ENCODE results near the gene IGSF10.

The IGSF10 gene

DNA sequence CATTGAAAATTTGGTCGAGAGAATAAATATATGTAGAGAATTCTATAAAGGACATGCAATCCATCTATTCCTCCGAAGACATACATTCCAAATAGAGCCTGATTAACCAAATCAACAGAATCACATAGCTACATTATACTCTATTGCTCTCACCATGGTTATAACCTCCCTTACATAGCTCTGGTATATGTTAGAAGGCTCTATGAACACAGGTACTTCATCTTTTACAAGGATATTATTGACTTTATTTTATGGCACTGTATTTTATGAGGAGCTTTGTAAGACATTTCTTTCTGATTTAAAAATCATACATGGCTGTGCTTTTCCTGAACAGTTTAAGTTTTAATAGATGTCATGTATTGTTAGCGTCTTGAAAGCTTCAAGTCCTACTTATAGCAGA is 4.8 kb downstream of the IGSF10 start:
- Histone ChIP-seq H3K36me3 (replicated peaks) (no peaks in the 10 kb centered on the region), H3K27ac (no peak overlapping the region), H3K4me3 (ENCODE audit: low read depth, low read length) (no peak overlapping the region), H3K27me3 (replicated peaks) (no peaks in the 10 kb centered on the region)
- TF ChIP-seq, protein P1, sequence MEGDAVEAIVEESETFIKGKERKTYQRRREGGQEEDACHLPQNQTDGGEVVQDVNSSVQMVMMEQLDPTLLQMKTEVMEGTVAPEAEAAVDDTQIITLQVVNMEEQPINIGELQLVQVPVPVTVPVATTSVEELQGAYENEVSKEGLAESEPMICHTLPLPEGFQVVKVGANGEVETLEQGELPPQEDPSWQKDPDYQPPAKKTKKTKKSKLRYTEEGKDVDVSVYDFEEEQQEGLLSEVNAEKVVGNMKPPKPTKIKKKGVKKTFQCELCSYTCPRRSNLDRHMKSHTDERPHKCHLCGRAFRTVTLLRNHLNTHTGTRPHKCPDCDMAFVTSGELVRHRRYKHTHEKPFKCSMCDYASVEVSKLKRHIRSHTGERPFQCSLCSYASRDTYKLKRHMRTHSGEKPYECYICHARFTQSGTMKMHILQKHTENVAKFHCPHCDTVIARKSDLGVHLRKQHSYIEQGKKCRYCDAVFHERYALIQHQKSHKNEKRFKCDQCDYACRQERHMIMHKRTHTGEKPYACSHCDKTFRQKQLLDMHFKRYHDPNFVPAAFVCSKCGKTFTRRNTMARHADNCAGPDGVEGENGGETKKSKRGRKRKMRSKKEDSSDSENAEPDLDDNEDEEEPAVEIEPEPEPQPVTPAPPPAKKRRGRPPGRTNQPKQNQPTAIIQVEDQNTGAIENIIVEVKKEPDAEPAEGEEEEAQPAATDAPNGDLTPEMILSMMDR (IDR thresholded peaks at IDR 0.05; ENCODE audit: low read depth, low read length, missing control alignments) = no peak
- in situ Hi-C loops (cut with HindIII; ENCODE audit: low pct_ligation_motif_present, low sequenced_read_pairs) = no loop called here
- DNase-seq = no peak

DNA sequence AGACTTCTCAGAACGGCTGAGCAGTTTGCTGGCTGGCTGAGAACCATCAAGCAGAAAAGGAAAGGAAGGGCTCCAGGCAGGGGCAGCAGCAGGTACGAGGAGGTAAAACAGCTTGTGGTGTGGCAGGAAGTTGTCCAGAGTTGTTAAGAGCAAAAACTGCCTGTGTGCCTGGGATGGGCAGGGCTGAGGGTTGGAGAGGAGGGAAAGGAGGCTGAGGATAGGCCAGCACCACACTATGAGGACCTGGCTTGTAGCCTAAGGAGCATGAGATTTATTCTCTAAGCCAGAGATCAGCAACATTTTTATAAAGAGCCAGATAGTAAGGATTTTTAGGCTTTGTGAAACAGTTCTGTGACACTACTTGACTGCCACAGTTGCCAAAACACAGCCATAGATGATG is 8.0 kb downstream of the IGSF10 start:
- Histone ChIP-seq H3K4me3 (ENCODE audit: low read depth, low read length) (no peak overlapping the region), H3K27me3 (replicated peaks) (no peaks in the 10 kb centered on the region), H3K27ac (no peak overlapping the region), H3K36me3 (replicated peaks) (no peaks in the 10 kb centered on the region)
- in situ Hi-C loops (cut with HindIII; ENCODE audit: low pct_ligation_motif_present, low sequenced_read_pairs) = no loop called here
- TF ChIP-seq, protein P1 (IDR thresholded peaks at IDR 0.05; ENCODE audit: low read depth, low read length, missing control alignments) = no peak
- DNase-seq = no peak

DNA sequence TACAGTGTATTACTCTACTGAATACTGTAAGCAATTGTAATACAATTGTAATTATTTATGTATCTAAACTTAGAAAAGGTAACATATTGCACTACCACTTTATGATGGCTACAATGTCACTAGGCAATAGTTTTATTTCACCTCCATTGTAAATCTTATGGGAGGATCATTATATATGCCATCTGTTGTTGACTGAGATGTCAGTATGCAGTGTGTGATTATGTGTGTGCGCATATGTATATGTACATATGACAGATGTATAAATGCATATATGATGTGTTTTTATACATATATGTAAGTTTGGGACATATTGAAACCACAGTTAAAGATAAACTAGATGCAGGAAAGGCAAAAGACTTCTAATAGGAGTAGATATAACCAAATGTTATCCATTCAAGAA is 8.5 kb downstream of the IGSF10 start:
- no peak for DNase-seq
- H3K36me3 ChIP-seq (replicated peaks) = no peaks in the 10 kb centered on the region
- no peak overlapping the region for H3K27ac ChIP-seq
- no peaks in the 10 kb centered on the region for H3K27me3 ChIP-seq (replicated peaks)
- TF ChIP-seq, protein P1 (IDR thresholded peaks at IDR 0.05; ENCODE audit: low read depth, low read length, missing control alignments) = no peak
- in situ Hi-C loops (cut with HindIII; ENCODE audit: low pct_ligation_motif_present, low sequenced_read_pairs) = no loop called here
- no peak overlapping the region for H3K4me3 ChIP-seq (ENCODE audit: low read depth, low read length)

DNA sequence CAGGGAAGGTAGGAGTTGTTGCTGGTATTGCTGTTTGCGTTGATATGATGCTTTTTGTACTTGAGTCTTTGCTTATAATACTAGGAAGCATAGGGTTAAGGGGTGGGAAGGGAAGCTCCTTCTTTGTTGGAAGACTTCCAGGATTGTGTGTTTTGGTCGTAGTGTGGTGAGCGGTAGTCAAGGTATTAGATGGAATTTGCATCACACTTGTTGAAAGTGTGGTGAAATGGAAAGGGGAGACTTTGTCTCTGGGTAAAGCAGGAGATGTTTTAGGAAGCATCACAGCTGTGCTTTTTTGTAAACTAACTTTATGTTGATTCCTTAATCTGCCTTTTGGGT is 14.9 kb downstream of the IGSF10 start:
- in situ Hi-C loops (cut with HindIII; ENCODE audit: low pct_ligation_motif_present, low sequenced_read_pairs) = loop anchor here (25.0 kb wide), 1 partner anchor 216 kb away; no protein-coding TSS in a partner anchor
- H3K27ac ChIP-seq = no peak overlapping the region
- no peaks in the 10 kb centered on the region for H3K36me3 ChIP-seq (replicated peaks)
- no peak for DNase-seq
- H3K4me3 ChIP-seq (ENCODE audit: low read depth, low read length) = no peak overlapping the region
- TF ChIP-seq, protein P1 (IDR thresholded peaks at IDR 0.05; ENCODE audit: low read depth, low read length, missing control alignments) = no peak
- H3K27me3 ChIP-seq (replicated peaks) = no peaks in the 10 kb centered on the region

DNA sequence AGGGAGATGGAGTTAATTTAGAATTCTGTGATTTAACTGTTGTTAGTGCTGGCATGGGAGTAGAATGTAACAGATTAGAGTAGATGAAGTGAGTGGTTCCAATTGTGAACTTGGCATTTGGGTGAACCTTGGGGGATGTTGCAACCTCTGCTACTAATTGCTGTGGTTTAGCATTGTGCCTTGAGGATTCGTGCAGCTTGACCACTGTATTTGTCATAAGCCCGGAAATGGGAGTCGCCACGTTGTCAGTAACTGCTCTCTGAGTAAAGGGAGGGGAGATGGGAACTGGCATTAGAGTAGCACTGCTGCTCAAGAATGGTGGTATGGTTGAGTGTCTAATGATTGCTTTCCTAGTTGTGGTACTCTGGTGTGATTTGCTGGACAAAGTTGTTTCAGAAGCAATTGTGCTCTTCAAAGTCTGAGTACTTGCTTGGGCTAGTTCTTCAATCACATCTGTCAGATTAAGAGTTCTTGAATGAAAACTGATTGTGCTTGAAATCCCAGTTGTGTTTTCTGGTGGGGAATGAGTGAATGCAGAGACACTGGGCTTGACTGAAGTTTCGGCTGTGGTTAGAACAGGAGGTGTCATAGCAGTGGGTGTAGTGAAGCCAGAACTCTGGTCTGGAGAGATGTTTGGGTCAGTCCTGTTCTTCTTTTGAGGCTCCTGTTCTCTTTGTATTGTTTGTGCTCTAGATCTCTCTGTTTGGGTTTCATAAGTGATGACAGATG is 15.4 kb downstream of the IGSF10 start:
- TF ChIP-seq, protein P1 (IDR thresholded peaks at IDR 0.05; ENCODE audit: low read depth, low read length, missing control alignments) = no peak
- Histone ChIP-seq H3K27ac (no peak overlapping the region), H3K36me3 (replicated peaks) (no peaks in the 10 kb centered on the region), H3K4me3 (ENCODE audit: low read depth, low read length) (no peak overlapping the region), H3K27me3 (replicated peaks) (no peaks in the 10 kb centered on the region)
- in situ Hi-C loops (cut with HindIII; ENCODE audit: low pct_ligation_motif_present, low sequenced_read_pairs) = loop anchor here (25.0 kb wide), 1 partner anchor 217 kb away; no protein-coding TSS in a partner anchor
- DNase-seq = peak; percentile 47

DNA sequence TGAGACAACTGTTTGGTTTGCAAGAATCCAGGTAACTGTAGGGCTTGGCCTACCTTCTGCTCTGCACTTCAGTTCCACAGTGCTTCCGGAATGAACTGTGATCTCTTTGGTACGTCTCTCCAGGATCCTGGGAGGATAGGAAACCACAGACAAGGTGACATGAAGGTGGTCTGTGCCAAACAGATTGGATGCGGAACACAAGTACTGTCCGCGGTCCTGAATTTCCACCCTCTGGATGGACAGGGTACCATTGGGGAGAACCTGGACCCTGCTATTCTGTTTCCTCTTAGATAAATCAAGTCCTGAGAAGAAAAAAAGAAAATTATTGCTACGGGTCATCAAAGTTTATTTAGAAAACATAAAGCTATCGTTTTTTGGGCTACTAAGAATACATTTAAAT is 17.3 kb downstream of the IGSF10 start:
- TF ChIP-seq, protein P1 (IDR thresholded peaks at IDR 0.05; ENCODE audit: low read depth, low read length, missing control alignments) = no peak
- Histone ChIP-seq H3K4me3 (ENCODE audit: low read depth, low read length) (no peak overlapping the region), H3K36me3 (replicated peaks) (no peaks in the 10 kb centered on the region), H3K27ac (no peak overlapping the region), H3K27me3 (replicated peaks) (no peaks in the 10 kb centered on the region)
- in situ Hi-C loops (cut with HindIII; ENCODE audit: low pct_ligation_motif_present, low sequenced_read_pairs) = loop anchor here (25.0 kb wide), 1 partner anchor 219 kb away; no protein-coding TSS in a partner anchor
- no peak for DNase-seq
